Colonic mucosa (tissue), 4 donors: ENCODE results near the gene CXorf38. TPM values are rescaled to one million over a fixed set of nuclear protein-coding genes. Genes with fewer than 3 reads are reported as not detected.

ENCODE experiments used
- DNase-seq: peaks from one replicate; pipeline ENCODE4 v3.0.0-alpha.2; 2020
- H3K27ac ChIP-seq: fragments of 200-600 bp; one replicate; pipeline ENCODE4 v1.8.0; 2021
- H3K27me3 ChIP-seq: fragments of 200-600 bp; one replicate; pipeline ENCODE4 v1.8.0; 2021
- H3K36me3 ChIP-seq: fragments of 200-600 bp; one replicate; pipeline ENCODE4 v1.8.0; 2021
- H3K4me1 ChIP-seq: fragments of 200-600 bp; one replicate; pipeline ENCODE4 v1.8.0; 2021; ENCODE audit warnings: mild to moderate bottlenecking
- H3K4me3 ChIP-seq: fragments of 200-600 bp; one replicate; pipeline ENCODE4 v1.8.0; 2021
- H3K9ac ChIP-seq, 2 donors: one replicate each; pipeline ENCODE4 v1.7.0; 2013; ENCODE audit warnings: control low read depth in 2 of 2, low read depth in 2 of 2, low read length in 2 of 2
- H3K9me3 ChIP-seq: fragments of 200-600 bp; one replicate; pipeline ENCODE4 v1.8.0; 2021
- CTCF ChIP-seq: fragments of 200-600 bp; IDR thresholded peaks from one replicate; pipeline ENCODE4 v1.8.0; 2022; ENCODE audit warnings: antibody characterized with exemption, mild to moderate bottlenecking
- intact Hi-C: fragments of 100-400 bp; cut with DNase I; formaldehyde crosslinking; loops from one replicate; pipeline ENCODE4 v1.14.1; 2022
- total RNA-seq, 2 donors: library from RNA; stranded (reverse); fragmentation: NEBNext Ultra II Directional in 1 of 2; extraction: Animal tissue kit (Norgen Biotek cat#: 25700) in 1 of 2; gene quantifications; one replicate each; pipeline ENCODE4 v1.2.1, GENCODE V29; 2021
- donor health status: healthy.
- donor health status: DM: no; HTN: no; CAD: no.
- donor health status: DM: no; HTN: no; CAD: no.

Gene CXorf38
- total RNA-seq, 2 donors from 2014 or later = 18.2 to 19.5 TPM

- H3K9ac ChIP-seq = no peak overlapping the region
- no peaks in the 10 kb centered on the region for H3K4me1 ChIP-seq
- no peak for TF ChIP-seq CTCF
- intact Hi-C loops = no loop called here
- H3K27ac ChIP-seq = no peak overlapping the region
- no peaks in the 10 kb centered on the region for H3K9me3 ChIP-seq
- no peaks in the 10 kb centered on the region for H3K27me3 ChIP-seq
- H3K36me3 ChIP-seq = peaks cover 6% of the 10 kb centered on the region
- DNase-seq = no peak
- H3K4me3 ChIP-seq = no peak overlapping the region
Measured at GRCh38 chrX:40628506-40628905, 18.9 kb downstream of the CXorf38 start.

- Histone ChIP-seq H3K9me3 (no peaks in the 10 kb centered on the region), H3K27ac (no peak overlapping the region), H3K9ac (no peak overlapping the region), H3K4me3 (no peak overlapping the region), H3K36me3 (peaks cover 2% of the 10 kb centered on the region), H3K4me1 (no peaks in the 10 kb centered on the region), H3K27me3 (no peaks in the 10 kb centered on the region)
- TF ChIP-seq CTCF = no peak
- no peak for DNase-seq
- intact Hi-C loops = no loop called here
Measured at GRCh38 chrX:40625294-40625693, 22.1 kb downstream of the CXorf38 start.

- no peaks in the 10 kb centered on the region for H3K9me3 ChIP-seq
- H3K36me3 ChIP-seq = no peaks in the 10 kb centered on the region
- no peak overlapping the region for H3K4me3 ChIP-seq
- no peaks in the 10 kb centered on the region for H3K27me3 ChIP-seq
- H3K9ac ChIP-seq = no peak overlapping the region
- intact Hi-C loops = no loop called here
- no peak overlapping the region for H3K27ac ChIP-seq
- no peak for TF ChIP-seq CTCF
- DNase-seq = no peak
- no peaks in the 10 kb centered on the region for H3K4me1 ChIP-seq
Measured at GRCh38 chrX:40623665-40624064, 23.7 kb downstream of the CXorf38 start.

GRCh38 chrX:40623139-40623536 is 24.2 kb downstream of the CXorf38 start, which contains the start of gene MPC1L:
Gene MPC1L (plus strand): TSS chrX:40623428. CDS start chrX:40623566, 138 bp downstream.
- no peak within 1 kb of the TSS for H3K27ac ChIP-seq
- no peaks in the 10 kb centered on the region for H3K9me3 ChIP-seq
- intact Hi-C loops = no loop called here
- H3K4me3 ChIP-seq = no peak within 1 kb of the TSS
- no peak for TF ChIP-seq CTCF
- no peaks in the 10 kb centered on the region for H3K27me3 ChIP-seq
- no peak within 1 kb of the TSS for H3K9ac ChIP-seq
- no peaks in the 10 kb centered on the region for H3K36me3 ChIP-seq
- H3K4me1 ChIP-seq = no peaks in the 10 kb centered on the region
- no peak for DNase-seq

GRCh38 chrX:40622479-40623138 is 24.8 kb downstream of the CXorf38 start:
- Histone ChIP-seq H3K27ac (no peak overlapping the region), H3K9ac (no peak overlapping the region), H3K9me3 (no peaks in the 10 kb centered on the region), H3K36me3 (no peaks in the 10 kb centered on the region), H3K4me3 (no peak overlapping the region), H3K27me3 (no peaks in the 10 kb centered on the region), H3K4me1 (no peaks in the 10 kb centered on the region)
- DNase-seq = peak; percentile 23
- intact Hi-C loops = no loop called here
- no peak for TF ChIP-seq CTCF
